Glomerular endothelial cell (primary cell): ENCODE data around the gene PADI4. TPM values are rescaled to one million over a fixed set of nuclear protein-coding genes. Genes with fewer than 3 reads are reported as not detected.
"Not testable (repeated sequence)": the region's sequence is repeated elsewhere in the genome, so short reads cannot be mapped to it uniquely, and the experiment has no call there.

Experiments used
- DNase-seq: peaks from one replicate; pipeline ENCODE4 v3.0.0-alpha.2; 2011; ENCODE audit warnings: low read depth, low spot score; ENCODE audit errors: extremely low read depth
- total RNA-seq: library from RNA; depleted of rRNA; stranded (reverse); fragments of >200 nt; gene quantifications from 2 replicates; pipeline ENCODE4 v1.2.3, GENCODE V29; 2015

Gene PADI4
- total RNA-seq, 1 donor from 2014 or later, result not detected

DNA sequence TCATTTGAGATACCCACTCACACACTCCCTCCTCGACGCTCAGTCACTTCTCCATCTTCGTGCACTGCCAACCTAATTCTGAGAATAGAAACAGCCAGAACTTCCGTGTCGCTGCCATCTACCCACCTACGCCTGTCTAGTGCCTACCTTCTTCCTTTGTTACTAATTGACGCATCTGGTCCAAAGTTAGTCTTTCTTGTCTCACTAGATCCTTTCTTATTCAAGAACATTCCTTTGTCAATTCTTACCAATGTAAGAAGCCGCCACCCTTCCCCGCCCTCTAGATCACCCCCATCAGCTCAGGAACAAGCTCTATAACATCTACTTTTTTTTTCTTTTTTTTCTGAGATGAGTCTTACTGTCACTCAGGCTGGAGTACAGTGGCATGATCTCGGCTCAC, 67.7 kb downstream of the PADI4 start:
- DNase-seq, result no peak

DNA sequence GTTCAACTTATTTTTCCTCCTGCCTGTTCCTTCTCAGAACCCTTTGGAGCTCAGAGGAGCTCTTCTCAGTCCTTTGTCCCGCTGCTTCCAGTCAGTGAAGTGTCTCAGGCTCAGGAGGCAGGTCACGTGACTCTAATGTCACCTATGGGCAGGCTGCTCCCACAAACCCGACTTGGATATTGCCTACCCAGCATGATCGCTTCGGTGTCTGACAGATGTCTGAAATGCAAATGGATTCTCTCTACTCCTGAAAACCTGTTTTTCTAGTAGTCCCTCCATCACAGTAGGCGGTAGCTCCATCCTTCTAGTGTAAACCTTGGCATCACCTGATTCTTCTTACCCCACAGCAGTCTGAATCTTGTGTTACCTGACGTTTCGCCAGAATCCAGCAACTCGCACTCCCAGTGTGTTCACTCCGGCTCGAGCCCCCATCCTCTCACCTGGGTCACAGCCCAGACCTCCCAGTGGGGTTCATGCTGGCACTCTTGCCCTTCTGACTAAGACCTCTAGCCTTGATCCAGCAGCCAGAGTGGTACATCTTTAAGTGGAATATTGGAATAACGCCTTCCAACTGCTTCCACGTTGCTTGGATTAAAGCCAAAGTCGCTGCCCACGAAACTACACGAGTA, 69.4 kb downstream of the PADI4 start:
- no peak for DNase-seq

DNA sequence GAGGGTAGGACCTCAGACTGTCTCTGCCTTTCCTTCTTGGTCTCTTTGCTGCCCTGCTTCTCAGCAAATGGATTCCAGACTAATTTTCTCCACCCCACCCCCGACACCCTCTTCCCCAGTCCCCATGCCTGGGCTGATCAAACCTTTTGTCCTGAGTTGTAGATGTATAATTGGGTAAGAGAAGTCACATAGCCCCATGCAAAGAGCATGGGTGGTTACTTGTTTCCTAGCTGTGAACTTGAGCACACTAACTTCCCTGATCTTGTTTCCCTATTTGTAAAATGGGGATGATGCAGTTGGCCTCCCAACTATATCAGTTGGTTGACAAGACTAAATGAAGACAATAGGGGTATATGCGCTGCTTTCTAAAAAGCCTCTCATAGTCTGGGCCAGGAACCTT, 73.2 kb downstream of the PADI4 start:
- no peak for DNase-seq

DNA sequence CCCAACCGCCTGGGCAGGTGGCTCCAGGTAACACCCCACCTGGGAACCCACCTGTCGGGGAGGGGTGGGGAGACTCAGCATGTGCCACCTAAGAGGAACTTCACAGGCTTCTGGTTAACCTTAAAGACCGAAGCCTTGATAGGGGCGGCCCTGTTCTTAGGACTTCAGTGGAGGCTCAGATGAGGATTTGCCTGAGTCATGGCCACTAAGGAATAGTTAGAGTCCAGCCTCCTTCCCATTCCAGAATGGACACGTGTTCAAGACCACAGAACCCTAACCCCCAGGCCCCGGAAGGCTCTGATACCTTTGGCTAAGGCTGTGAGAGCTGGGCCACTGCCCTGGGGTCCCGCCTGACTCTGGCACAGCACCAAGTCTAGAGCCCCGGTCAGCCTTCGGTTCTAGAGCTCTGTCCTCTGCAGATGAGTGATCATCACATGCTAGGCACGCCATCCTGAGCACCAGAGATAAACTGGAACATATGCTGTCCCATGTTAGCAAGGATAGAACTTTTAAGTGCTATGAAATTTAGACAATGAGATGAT, 84.3 kb downstream of the PADI4 start:
- no peak for DNase-seq

DNA sequence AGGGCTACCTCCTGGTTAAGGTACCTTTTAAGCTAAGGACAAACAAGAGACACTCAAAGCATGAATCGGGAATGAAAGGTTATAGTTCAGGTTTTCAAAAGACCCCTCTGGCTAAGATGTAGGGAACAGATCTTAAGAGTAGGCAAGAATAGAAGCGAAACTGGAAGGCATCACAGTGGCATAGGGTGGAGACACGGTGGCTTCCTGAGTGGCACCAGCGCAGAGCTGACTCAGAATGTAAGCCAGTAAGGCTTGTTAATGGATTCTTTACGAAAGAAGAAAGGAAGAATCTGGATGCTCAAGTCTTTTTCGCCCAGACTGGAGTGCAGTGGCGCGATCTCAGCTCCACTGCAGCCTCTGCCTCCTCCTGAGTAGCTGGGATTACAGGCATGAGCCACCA, 85.2 kb downstream of the PADI4 start:
- no peak for DNase-seq

DNA sequence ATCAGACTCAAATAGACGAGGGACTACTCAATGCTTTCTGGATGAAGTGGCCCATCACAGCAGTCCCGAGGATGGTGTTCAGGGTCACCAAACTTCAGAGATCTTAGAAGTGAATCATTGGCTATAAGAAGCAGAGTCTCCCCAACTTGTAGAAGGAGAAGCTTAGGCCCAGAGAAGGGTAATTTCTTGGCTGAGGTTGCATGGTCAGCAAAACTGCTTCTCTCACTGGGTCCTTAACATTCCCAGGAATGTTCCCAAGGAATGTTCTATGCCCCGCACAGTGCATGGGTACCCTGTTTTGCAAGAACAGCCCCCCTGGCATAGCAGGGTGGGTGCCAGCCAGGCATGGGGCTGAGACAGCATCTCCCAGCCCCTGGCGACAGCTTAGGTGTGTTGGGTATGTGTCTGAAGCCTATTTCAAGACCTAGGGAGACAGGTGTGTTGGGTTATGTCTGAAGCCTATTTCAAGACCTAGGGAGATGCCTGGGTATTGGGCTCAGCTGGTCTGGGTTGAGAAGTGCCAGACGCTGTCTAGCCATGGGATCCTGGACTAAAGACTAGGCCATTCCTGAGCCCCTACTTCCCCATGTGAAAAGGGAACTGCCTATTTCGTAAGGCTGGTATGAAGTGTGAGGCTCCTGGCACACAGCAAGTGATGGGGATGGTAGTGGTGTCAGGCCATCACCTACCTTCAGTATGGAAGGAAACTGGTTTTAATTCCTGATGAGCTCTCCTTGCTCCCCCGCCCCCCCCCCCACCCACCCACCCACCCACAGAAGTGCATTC, 90.1 kb downstream of the PADI4 start:
- DNase-seq, result no peak

DNA sequence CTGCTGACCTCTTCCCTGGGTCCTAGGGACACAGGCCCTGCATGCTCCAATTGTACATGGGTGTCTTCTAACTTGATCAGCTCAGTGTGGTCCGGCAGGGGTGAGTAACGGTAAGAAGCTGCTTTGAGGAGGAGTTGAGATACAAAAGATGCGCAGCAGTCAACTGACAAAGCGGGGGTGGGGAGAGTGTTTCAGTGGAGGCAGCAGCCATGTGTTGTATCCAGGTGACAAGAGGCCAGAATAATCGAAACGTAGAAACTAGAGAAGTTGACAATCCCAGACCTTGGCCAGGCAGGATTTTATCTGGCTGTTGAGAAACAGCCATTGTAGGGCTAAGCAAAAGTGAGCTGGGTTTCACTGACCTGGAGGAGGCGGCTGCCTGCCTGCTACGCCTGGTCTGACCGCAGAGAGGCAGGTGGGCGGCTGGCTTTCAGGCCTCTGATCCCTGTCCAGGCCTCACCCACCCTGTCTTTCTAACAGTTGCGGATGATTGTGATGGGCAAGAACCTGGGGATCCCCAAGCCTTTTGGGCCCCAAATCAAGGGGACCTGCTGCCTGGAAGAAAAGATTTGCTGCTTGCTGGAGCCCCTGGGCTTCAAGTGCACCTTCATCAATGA, 92.8 kb downstream of the PADI4 start:
- DNase-seq, result no peak

DNA sequence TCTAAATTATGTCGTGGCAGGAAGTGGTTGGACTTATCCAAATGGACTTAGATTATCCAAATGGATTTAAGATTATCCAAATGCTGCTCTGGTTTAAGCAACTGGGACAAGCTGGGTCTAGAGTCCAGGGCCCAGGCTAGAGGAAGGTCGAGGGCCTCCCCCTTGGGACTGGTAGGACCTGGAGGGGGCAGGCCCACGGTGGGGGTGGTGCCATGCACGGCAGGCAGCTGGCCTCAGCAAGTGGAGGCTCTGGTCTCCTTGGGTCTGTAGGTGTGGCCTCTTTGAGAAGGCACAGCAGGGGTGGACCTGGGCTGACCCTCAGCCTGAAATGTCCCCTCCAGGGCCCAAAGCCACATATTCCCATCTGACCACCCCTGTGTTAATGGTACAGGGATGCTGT, 93.8 kb downstream of the PADI4 start:
- DNase-seq, result no peak

DNA sequence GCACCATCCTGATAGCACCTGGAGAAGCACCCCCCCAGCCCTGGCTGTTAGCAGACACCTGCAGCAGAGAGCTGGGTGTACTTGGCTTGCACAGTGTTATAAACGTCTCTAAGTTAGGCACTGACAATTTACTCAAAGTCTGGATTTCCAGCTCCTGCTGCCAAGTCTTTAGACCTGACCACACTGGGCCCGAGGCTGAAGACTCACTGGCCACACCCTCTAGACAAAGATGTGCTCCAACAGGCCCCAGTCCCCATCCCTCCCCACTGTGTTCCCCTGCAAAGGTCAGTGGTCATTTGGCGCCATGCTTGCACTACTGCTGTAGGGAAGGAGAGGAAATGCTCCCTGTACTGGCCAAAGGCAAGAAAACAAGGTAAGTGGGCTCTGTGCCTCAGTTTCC, 95.1 kb downstream of the PADI4 start:
- DNase-seq, result no peak

DNA sequence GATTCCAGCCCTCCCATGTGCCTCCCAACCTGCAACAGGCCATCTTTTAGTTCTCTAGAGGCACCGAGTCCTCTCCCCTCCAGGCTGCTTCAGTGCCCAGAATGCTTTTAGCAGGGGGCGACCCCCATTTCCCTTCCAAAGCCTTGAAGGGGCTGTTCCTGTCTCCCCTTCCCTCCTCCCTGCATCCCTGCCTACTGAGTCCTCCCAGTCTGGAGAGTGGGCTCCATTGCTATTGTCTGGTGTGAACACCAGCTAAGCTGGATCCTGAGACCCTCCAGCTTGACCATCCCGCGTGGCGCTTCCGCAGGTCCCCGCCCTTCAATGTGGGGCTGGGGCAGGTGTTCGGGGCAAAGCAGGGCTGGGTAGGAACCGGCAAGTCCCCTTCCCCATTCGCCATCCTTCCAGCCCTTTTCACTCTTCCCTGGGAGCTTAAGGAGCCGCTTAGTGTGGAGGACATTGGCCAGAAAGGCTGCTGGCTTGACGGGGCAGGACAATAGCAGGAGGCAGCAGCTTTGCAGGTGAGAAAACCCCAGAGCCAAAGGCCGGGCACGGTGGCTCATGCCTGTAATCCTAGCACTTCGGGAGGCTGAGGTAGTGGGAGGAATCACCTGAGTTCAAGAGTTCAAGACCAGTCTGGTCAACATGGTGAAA, 96.2 kb downstream of the PADI4 start:
- DNase-seq, result no peak

DNA sequence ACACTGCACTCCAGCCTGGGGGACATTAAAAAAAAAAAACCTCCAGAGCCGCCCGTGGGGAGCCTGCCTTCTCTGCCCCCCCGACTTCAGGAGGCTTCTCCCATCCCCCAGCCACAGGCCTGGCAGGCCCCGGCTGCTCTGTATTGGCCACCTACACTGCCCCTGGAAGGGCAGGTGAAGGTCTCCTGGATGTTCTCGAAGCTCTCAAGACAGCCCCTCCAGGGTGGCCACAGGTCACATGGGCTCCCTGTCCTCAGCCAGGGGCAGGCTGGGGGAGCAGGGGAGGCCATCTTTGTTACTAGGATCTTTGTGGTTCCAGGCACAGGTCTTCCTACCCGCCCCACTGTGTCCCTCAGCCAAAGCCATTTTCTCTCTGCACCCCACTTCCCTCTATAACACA, 96.8 kb downstream of the PADI4 start:
- no peak for DNase-seq

DNA sequence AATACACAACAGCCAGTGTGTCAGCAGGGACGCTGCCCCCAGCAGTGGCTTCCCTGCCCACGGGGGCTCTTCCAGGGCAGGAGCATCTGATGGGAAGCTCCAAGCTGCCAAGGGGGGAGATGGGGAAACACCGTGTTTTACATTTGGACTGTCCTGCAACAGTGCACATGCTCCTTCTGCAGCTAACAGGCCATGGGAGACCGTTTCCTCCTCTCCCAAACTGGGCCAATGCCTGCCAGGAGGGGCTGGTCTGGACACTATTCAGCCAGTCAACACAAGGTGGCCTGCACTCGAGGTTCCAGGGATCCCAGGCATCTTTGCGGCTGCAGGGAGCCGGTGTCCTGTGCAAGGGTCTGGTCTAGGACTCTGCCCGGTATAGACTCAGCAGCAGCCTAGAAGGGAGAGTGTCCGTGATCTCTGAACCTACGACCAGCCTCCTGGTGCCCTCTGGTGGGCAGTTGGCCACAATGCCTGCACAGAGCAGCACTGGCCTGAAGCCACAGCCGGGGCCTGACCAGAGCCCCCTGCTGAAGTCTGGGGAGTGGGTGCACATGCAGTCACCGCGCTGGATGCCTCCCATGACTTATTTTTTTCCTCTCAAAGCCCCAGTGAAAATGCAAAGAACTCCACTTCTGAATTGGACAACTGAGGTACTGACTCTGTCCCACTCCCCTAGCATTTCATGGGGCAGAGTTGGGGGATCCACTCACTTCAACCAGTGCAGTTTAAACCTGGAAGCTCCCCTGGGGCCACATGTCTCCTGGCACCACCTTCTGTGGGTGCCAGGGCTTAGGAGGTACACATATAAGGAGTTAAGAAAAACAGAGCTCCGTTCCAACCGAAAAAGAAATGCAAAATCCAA, 98.1 kb downstream of the PADI4 start:
- DNase-seq, result no peak

DNA sequence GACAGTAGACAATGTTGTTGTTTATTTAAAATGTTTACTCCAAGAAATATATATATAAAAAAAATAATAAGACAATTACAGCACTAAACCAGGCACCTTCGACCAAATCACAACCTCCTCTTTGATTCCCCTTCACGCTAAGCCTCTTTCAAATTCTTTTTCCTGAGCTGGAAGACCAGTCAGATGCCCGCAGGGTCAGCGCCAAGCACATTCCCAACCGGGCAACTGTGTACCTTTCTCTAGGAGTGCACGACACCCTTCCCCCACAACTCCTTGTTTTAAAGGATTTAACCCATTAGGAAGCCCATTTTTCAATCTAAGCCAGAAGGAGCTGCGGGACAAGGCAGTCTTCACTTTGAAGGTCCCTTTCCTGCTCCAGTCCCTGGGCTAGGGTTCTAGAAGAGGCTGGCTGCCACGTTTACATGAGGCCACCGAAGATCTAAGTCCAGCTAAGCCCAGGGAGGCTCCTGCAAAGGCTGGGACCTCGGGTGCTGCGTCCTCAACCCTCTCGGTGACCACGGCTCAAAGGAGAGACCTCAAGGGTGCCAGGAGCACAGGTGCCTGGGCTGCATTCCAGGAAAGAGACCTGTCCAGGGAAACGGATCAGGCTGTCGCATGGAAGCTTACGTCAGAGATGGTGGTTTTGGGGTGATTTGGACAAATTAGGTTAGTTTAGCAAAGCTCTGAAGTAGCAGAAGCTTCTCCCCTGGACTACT, 98.9 kb downstream of the PADI4 start:
- DNase-seq, result not testable (repeated sequence)

DNA sequence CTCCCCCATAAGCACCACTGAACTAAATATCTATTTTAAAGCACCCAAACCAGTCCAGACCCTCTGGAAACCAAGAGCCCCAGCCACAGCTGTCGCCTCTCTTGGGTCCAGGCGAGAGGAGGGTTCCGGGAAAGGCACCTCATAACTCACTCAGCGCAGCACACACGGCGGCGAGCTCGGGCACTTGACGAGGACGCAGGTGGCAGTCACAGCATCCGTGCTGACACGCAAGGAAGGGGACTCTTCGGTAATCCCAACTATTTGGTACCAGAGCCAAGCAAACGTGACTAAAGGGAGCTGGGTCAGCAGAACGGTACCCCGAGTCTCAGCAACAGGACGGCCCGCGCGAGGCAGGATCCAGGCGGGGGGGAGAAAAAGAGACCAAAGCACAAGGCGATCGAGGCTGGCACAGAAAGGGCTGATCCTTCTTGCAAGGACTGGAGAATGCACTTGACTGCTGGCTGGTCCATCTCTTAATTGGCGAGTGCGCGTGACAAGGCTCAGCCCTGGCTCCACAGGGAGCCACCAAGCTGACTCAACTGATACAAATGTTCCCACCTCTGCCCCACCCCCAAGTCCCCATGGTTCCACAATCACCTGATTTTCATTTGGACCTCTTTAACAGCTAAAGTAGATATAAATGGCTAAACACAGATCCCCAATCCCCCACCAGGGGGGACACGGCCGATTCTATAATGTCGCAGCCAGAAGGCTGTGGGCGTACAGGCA, 100.0 kb downstream of the PADI4 start:
- DNase-seq, result not testable (repeated sequence)

DNA sequence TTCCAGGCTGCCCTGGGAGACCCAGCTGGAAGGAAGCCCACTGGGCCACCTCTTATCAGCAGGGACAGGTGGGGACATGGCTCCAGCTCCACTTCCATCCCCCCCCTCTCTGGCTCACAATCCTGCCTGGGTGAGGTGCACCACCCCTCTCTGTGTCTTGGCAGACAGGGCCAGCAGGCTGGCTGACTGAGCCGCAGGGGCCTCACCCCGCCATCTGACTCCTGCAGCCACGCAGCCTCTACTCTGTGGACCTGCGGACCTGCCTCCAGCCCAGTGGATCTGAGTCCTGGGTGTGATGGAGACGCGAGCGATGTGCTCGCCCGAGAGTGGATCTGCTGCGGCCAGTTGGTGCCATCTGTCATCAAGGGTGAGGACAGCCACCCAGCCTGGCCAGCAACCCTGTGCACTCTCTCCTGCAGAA, 101.4 kb downstream of the PADI4 start:
- no peak for DNase-seq

DNA sequence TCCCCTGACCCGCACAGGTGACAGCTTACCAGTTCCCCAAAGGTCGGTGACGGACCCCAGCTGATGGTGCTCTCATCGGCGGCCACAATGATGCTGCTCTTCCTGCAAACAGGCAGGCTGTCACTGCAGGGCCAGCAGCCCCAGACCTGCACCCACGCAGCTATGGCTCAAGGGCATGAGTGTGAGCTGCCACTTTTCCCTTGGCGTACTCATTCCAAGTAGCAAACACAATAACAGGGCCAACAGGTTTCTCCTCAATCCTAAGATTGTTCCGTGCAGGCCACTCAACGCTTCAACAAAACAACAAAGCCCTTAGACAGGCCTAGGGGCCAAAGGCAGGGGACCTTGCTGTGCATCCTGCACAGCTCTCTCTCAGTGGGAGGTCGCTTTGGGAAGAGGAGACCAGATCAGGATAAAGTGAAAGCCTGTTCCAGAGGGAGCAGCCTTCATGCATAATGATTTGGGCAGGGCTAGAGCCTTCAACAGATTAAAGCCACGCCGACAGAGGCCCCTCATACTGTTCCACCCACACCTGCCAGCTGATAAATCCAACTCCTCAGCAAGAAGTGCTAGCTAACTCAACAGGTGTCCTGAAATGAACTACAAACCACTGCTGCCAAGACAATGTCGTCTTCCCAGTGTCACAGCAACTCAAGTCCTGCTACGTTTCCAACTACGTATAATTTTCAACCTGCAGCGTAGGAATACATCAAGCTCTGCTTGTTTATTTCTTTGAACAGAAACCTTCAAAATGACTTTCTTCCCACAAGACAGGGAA, 104.3 kb downstream of the PADI4 start:
- DNase-seq, result no peak
